Epithelial cell of prostate (primary cell): ENCODE results near the gene CIDEB.
"Not testable (repeated sequence)": the region's sequence is repeated elsewhere in the genome, so short reads cannot be mapped to it uniquely, and the experiment has no call there.

Experiments
- DNase-seq: peaks from one replicate; pipeline ENCODE4 v3.0.0-alpha.2; 2011; ENCODE audit warnings: low read depth, low spot score
- H3K27ac ChIP-seq: fragments of 450-650 bp; 2 replicates; pipeline ENCODE4 v1.5.1; 2017; ENCODE audit warnings: mild to moderate bottlenecking

Gene CIDEB, protein sequence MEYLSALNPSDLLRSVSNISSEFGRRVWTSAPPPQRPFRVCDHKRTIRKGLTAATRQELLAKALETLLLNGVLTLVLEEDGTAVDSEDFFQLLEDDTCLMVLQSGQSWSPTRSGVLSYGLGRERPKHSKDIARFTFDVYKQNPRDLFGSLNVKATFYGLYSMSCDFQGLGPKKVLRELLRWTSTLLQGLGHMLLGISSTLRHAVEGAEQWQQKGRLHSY

DNA sequence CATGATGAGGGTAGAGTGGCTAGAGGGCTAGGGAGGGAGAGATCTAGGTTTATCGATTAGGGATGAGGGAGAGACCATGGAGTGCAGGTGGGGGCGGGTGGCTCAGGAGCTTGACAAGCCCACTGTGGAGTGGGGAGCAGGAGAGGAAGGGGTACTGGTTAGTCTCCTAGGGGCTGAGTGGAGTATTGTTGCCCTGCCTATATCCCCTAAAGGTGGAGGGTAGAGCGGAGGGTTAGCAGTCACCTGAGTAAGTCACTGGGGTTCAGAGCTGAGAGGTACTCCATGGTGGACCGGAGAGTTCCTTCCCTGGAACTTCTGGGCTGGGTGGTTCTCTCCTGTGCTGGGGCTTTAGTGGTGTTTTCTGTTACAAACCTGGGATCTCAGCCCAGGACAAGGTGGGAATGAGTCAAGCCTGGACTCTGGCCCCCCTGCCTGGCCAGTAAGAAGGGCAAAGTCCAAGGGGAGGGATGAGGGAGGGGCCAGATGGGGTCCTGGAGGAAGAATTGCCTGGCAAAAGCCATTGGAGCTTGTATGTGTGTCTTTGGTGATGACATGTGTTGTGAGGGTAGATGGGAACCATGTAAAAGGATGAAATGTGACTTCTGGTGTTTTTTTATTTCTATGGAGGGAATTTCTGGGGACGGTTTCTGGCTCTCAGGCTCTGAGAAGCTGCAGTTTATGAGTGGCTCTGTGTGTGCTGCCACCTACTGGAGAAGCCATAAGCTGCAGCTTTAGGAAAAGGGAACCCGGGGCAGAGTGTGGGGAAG is at the start of gene CIDEB:
TSS of gene CIDEB (minus strand) at position 403 of the 767 bp plus-strand sequence. CDS start at position 284, 119 bp downstream.
- DNase-seq = no peak
- peak within 1 kb of the TSS; percentile 74 for H3K27ac ChIP-seq

DNA sequence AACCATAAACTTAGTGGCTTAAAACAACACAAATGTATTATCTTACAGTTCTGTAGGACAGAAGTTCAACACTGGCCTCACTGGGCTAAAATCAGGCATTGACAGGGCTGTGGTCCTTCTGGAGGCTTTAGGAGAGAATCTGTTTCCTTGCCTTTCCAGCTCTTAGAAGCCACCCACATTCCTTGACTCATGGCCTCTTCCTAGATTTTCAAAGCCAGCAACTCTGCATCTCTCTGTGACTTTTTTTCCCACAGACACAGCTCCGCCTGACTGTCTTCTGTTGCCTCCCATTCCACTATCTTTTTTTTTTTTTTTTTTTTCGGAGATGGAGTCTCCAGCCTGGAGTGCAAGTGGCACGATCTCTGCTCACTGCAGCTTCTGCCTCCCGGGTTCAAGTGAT is 48.4 kb upstream of the CIDEB start:
- H3K27ac ChIP-seq = no peak overlapping the region
- no peak for DNase-seq

DNA sequence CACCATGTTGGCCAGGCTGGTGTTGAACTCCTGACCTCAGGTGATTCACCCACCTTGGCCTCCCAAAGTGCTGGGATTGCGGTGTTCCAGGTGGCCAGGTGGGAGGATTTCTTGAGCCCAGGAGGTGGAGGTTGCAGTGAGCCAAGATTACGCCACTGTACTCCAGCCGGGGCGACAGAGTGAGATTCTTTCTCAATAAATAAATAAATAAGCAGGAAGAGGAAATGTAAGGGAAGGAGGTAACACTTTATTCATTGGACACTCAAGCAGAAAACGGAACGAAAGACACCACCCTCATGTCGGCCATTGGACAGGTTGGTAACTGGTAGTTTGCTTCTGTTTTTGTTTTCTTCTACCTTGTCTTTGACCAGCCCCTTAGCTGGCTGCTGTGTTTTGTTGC is 47.2 kb upstream of the CIDEB start:
- DNase-seq = no peak
- peak overlapping the region; percentile 66 for H3K27ac ChIP-seq

DNA sequence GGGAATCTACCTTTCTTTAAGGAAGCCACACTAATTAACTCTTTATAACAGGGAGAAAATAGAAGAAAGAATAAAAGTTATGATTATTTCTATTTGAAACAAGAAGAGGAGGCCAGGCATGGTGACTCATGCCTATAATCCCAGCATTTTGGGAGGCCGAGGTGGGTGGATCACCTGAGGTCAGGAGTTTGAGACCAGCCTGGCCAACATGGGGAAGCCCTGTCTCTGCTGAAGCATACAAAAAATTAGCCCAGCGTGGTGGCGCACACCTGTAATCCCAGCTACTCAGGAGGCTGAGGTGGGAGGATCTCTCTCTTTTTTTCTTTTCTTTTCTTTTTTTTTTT is 46.7 kb upstream of the CIDEB start:
- H3K27ac ChIP-seq = peak overlapping the region; percentile 66
- not testable (repeated sequence) for DNase-seq

DNA sequence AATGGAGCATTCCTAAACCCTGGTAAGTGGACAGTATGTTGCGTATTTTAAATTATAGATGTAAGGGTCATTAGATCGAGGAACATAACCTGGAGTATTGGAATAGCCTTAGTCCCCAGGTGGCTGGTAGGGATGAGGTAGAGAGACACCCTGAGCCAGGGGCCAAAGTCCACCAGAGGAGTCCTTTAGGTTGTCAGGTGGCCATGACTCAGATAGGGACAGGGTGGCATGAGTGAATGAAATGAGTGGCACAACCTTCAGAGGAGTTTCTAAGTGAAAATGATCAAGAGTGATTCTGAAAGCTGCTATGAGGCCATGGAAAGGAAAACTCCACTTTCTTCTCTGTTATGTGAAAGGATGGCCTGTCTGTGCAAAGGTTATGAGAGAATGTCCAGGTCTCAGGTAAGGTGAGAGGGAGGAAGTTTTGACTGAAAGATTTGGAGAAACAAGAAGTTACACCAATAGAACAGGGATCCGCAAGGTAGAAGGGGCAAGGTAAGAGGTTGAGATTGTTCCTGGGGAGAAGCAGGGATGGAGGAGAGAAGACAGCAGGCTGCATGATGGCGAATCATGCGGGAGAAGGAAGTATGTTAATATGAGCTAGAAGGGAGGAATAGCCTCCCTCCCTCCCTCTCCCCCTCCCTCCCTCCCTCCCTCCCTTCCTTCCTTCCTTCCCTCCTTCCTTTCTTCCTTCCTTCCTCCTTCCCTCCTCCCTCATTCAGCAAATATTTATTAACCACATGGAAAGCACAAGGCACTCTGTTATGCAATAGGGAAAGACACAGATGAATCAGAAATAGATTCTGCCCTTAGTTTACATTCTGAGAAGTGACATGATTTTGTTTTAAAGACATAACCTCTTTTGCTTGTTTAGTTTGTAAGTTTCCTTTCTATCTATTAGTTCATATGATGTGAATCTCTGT is 46.0 kb upstream of the CIDEB start:
- peak overlapping the region; percentile 66 for H3K27ac ChIP-seq
- no peak for DNase-seq

DNA sequence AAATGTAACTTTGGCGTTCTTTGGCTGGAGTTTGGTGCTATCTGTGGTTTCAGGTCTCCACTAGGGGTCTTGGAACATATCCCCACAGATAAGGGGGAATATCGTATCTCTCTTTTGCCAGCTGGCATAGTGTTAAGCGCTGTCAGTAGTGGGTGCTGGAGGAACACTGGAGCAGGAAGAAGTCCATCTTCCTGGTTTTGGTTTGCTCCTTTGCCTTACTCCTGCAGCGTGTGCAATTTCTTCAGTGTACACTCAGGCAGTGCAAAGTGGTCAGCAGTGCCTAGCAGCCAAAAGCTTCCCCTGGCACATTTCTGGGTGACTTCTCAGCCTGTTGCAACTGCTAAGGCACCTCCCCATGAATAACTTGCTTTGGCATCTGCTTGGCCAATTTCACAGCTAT is 43.7 kb upstream of the CIDEB start:
- no peak for DNase-seq
- no peak overlapping the region for H3K27ac ChIP-seq

DNA sequence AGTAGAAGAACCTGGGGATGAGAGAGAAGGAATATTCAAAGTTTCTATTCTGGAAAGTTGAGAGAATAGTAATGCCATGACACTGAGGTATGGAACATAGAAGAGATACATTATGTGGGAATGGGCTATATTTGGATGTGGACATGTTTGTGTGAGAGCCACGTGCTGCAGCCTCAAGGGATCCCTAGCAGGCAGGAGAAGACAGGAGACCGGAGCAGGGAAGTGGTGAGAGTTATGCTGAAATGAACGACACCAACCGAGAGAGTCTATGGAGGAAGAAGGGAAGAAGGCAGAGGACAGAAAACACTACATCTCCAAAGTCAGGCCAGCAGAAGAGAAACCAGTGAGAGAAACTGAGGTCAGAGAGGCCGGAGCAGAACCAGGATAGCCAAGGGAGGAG is 42.0 kb upstream of the CIDEB start:
- H3K27ac ChIP-seq = no peak overlapping the region
- no peak for DNase-seq

DNA sequence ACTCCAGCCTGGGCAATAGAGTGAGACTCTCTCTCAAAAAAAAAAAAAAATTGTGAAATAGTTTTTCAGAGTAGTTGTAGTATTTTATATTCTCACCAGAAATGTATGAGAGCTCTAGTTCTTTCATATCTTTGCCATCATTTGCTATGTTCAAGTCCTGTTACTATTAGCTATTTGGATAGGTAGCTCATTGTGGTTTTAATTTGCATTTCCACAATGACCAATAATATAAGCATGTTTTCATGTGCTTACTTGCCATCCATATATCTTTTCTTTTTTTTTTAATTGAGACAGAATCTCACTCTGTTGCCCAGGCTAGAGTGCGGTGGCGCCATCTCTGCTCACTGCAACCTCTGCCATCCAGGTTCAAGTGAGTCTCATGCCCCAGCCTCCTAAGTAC is 40.4 kb upstream of the CIDEB start:
- no peak for DNase-seq
- H3K27ac ChIP-seq = no peak overlapping the region

DNA sequence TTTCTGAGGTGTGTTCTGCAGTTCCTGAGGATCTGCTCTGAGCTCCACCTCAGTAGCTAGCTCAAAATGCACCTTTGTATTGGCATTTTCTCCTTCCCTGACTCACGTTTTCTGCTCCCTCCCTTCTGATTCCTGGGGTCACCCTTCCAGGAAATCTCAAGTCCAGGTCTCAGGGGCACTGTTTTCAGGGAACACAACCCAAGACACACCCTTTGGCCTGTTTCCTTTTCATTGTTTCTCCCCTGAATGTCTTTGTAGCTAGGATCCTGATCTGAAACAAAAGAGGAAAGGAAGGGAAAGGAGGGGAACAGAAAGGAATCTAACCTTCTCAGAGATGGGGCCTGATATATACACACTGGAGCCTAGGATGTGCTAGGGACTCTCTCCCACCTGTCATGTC is 39.4 kb upstream of the CIDEB start:
- DNase-seq = no peak

DNA sequence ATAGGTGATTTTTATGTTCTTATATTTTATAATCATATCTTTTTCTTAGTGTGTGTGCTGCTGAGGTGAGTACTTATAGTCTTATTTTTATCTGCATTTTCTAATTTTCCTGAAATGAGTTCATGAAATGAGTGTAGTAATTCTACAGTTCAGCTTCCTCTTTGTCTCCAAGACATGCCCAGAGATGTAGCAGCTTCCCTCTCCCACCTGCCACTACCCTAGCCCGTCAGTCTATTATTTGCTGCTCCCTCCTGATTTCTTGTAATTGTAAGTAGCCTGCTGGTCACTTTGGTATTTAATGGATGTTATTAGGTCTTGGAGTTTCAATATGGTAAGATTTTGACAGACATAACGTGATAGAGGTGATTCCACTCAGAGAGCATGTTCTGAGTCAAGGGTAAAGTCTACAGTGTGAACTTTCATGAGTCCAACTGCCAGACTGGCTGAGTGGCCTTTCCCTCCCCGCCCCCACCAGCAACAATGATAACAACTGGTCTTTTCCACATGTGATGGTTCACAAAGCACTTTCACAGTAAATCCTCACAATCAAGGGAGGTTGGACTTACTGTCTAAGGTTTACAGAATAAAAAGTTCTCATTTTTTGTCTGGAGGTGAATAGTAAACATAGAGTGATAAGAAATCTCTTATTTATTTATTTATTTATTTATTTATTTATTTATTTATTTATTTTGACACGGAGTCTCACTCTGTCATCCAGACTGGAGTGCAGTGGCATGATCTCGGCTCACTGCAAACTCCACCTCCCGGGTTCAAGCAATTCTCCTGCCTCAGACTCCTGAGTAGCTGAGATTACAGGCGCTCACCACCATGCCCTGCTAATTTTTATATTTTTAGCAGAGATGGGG is 36.3 kb upstream of the CIDEB start:
- H3K27ac ChIP-seq = no peak overlapping the region
- no peak for DNase-seq

More for the DNA sequence above, 39.4 kb upstream of the CIDEB start:
- H3K27ac ChIP-seq = no peak overlapping the region

DNA sequence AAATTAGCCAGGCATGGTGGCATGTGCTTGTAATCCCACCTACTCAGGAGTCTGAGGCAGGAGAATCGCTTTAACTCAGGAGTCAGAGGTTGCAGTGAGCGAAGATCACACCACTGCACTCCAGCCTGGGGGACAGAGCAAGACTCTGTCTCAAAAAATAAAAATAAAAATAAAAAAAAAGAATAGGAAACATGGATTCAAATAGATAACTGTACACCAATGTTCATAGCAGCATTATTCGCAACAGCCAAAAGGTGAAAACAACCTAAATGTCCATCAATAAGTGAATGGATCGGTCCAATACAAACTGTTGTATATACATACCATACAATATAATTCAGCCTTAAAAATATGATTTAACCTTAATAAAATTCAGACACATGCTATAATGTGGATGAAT is 35.1 kb upstream of the CIDEB start:
- no peak for DNase-seq
- no peak overlapping the region for H3K27ac ChIP-seq

DNA sequence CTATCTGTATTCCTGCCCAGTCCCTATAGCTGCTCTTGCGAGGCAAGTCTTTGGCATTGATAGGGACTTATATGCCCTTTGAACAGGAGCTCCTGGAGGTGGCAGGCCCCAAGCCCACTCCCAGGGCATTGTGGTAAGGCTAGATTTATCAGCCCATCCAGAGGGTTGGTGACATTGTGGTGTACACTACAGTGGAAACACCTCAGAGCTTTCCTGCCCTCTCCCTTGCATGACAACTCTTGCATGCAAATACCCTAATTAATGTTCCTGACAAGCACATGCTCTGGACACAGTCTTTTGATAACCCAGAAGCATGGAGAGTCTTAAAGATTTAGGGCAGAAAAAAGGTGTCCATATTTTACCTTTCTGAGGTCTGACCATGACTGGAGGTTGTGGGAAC is 32.8 kb upstream of the CIDEB start:
- no peak overlapping the region for H3K27ac ChIP-seq
- DNase-seq = no peak

DNA sequence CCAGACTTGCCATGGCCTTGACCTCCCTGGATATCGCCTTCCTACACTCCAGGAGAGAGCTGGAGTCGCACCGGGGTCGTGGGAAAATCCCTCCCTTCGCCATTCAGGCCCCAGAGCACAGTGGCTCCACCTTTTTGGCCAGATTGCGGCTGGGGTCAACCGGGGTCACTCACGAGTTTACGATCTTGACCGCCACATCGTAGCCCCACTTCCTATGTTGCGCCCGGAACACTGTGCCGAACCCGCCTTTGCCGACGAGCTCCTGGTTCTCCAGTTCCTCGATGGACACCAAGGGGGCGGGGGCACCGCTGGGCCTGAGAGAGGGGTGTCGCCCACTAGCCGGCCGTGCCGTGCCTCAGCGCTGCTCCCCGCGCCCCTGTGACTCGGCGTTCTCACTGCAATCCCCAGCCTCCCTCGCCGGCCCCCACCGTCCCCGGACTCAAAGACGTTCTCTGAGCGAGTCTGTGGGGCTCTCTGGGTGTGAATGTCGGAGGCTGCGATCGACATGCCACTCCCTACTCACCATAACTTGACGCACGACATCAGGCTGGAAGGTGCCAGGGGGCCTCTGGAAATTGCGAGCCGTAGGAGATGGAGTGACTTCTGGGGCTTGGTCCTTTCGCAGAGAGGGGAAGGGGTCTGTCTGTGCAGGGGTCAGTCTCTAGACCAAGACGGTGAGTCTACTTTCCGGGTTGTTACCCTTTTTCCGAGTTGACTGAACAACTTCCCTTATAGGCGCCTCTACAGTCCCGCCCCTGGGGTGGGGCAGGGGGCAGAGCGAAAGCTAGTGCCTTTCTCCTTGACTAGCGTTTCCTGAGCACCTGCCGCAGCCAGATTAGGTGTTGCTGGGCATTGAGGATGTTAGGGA is 31.7 kb upstream of the CIDEB start, which contains the start of gene RIPK3:
TSS of gene RIPK3 (minus strand) at position 708 of the 868 bp plus-strand sequence. CDS start at position 543, 165 bp downstream.
- no peak within 1 kb of the TSS for H3K27ac ChIP-seq
- no peak for DNase-seq

DNA sequence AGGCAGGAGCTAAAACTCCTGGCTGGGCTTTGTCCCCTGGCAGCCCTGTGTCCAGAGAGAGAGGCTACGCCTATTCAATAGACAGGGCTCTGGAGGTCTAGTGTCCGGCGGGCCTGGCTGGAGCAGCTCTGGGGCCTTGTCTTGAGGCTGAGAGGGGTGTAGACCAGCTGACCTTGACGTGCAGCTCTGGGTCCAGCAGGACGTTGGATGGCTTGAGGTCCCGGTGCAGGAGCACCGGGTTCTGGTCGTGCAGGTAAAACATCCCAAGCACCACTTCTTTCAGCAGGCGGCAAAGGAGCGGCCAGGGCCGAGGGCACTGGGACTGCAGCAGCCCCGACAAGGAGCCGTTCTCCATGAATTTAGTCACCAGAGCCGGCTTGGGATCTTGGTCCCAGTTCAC is 31.1 kb upstream of the CIDEB start:
- no peak for DNase-seq
- H3K27ac ChIP-seq = no peak overlapping the region

DNA sequence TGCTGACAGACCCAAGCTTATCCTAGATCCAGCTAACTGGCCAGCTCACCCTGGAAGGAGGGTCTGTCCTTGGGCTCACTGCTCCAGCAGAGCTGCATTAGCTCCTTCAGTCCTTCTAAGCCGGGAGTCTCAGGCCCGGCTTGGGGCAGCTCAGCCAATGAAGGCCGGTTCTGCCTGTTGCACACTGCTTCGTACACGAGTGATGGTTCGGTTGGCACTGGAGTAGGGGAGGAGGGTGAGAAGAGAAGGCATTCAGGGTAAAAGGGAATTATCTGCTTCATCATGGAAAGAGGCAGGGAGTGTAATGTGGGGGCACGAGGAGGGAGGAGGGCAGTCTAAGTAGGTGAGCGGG is 30.0 kb upstream of the CIDEB start:
- no peak overlapping the region for H3K27ac ChIP-seq
- DNase-seq = no peak

DNA sequence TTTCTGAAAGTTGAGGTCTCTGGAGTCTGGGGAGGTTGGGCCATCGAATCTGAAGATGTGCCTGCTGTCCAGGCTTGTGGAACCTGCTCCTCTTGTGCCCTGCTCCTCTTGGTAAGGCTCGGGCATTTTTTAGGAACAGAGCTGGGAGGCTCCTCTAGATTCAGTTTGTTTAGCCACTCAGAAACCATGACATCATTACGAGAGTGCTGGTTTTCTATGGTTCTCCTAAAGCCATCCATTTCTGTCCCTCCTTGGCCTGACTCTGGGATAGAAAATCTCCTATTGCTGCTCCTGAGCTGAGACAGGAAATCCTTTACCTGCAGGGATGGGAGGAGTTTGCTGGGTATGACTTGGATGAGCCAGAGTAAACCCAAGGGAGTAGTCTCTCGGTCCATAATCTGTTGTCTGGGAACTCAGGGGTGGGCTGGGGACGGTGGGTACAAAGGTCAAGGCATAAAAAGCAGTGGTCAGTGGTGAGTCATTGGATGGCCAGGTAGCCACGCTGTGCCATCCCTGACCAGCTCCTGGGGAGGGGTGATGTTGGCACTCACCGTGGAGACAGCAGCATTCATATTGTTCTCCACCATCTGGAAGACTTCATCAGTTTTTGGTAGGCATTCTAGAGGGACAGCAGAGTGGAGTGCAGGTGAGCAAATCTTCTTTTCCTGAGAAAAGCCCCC is 29.5 kb upstream of the CIDEB start:
- no peak for DNase-seq

DNA sequence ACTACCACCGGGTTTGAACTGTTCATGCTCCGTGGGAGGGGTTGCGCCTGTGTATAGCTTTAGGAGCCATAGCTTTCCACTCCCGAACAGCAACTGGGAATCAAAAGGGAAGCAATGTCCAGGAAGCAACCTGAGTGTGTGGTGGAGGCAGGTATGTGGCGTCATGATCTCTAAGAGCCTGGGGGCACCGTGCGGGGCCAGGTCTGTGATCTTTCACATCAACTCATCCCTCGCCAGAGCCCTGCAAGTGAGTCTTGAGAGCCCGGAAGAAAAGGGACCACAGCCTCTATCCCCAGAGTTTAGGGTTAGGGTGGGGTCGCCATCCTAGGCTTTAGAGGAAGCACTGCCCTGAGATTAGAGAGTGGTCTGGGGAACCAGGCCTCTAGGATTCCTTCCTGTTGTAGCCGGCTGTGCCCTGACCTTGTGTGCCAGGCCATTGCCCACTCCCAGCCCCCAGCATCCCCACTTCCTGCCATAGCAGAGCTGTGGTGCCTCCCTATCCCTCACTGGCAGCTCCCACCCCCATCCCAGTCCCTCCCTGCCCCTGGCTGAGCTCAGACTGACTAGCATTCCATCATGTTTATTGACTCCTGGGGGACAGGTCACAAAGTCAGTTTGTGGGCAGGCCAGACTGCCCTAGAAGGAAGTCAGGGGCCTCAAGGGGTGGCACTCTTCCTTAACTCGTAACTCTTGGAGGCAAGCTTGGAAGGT is 27.8 kb upstream of the CIDEB start:
- no peak for DNase-seq
- H3K27ac ChIP-seq = no peak overlapping the region

More for the DNA sequence above, 29.5 kb upstream of the CIDEB start:
- H3K27ac ChIP-seq = no peak overlapping the region
